ENCODE results near the gene GUCY1A2.

GUCY1A2 gene

GRCh38 chr11:107017433-107018218 lies 650 bp downstream of the GUCY1A2 start:
- H3K36me3 Mint-ChIP-seq (ENCODE audit: insufficient read depth): no peaks in the 10 kb centered on the region
- H3K27me3 Mint-ChIP-seq: peaks cover 19 to 32% of the 10 kb centered on the region in 2 donors
- no peak for DNase-seq
- no peak for ATAC-seq (replicated peaks)
- H3K4me1 Mint-ChIP-seq (ENCODE audit: low read depth in 2 of 2): no peaks in the 10 kb centered on the region
- peak overlapping the region; percentile 4 to 46 for H3K4me3 Mint-ChIP-seq
- H3K27ac Mint-ChIP-seq: no peak overlapping the region
- no peaks in the 10 kb centered on the region for H3K9me3 Mint-ChIP-seq

DNA sequence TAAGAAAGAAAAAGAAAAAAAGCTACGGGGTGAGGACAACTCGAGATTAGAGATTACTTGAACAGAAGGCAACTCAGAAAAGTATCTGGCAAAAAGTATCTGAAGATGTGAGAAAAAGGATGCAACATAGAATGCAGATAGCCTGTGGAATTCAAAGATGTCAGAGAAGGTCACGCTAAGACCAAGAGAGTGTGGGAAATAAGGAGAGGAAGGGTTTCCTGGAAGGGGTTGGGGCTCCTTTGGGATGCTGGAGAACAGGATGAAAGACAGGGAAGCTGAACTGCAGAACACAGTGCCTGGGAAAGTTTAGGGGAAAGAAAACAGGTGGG lies 1.2 kb downstream of the GUCY1A2 start:
- H3K27ac Mint-ChIP-seq: no peak overlapping the region
- H3K9me3 Mint-ChIP-seq: no peaks in the 10 kb centered on the region
- H3K4me3 Mint-ChIP-seq: peak overlapping the region; percentile 4 to 46

DNA sequence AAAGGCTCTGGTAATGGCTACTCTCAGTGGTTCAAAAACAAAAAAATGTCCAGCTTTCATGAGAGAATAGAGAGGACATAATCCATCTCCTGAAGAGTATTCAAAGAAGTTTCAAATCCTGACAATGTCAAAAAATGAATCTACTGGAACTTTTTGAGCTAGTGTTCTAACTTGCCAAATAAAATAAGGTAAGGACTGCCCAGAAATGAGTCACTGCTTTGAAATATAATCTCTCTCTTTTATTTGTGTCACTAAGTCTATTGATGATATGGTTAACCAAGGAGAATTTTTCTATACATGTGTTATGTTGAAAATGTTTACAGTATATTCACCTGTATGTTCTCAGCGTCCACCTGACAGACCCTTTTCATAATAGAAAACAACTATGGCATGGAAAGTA lies 3.4 kb downstream of the GUCY1A2 start:
- no peak overlapping the region for H3K27ac Mint-ChIP-seq
- no peak for DNase-seq
- no peaks in the 10 kb centered on the region for H3K4me1 Mint-ChIP-seq (ENCODE audit: low read depth in 2 of 2)
- no peaks in the 10 kb centered on the region for H3K9me3 Mint-ChIP-seq
- H3K27me3 Mint-ChIP-seq: peaks cover 19 to 32% of the 10 kb centered on the region in 2 donors
- ATAC-seq (replicated peaks): no peak
- H3K36me3 Mint-ChIP-seq (ENCODE audit: insufficient read depth): no peaks in the 10 kb centered on the region
- no peak overlapping the region for H3K4me3 Mint-ChIP-seq

More for the DNA sequence above, 1.2 kb downstream of the GUCY1A2 start:
- no peaks in the 10 kb centered on the region for H3K4me1 Mint-ChIP-seq (ENCODE audit: low read depth in 2 of 2)
- no peaks in the 10 kb centered on the region for H3K36me3 Mint-ChIP-seq (ENCODE audit: insufficient read depth)
- peaks cover 19 to 32% of the 10 kb centered on the region in 2 donors for H3K27me3 Mint-ChIP-seq
- no peak for ATAC-seq (replicated peaks)
- no peak for DNase-seq

DNA sequence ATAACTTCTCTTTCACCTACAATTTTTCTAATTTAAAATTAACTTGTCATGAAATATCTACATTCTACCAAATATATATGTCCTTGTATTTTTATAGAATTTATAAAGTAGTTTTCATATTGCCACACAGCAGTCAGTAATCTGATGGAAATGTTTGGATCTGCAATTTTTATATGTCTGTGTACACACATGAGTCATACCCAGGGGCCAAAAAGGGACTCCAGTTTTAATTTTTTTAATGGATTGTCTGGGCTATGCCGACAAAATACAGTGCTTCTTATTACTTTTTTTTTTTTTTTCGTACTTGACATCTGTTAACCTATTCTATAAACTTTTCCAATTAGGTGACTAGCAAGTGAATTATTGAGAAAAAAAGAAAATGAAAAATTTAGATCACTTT lies 6.3 kb downstream of the GUCY1A2 start:
- no peaks in the 10 kb centered on the region for H3K4me1 Mint-ChIP-seq (ENCODE audit: low read depth in 2 of 2)
- peaks cover 14 to 15% of the 10 kb centered on the region in 2 donors for H3K27me3 Mint-ChIP-seq
- no peak overlapping the region for H3K4me3 Mint-ChIP-seq
- H3K27ac Mint-ChIP-seq: no peak overlapping the region
- no peaks in the 10 kb centered on the region for H3K36me3 Mint-ChIP-seq (ENCODE audit: insufficient read depth)
- no peak for DNase-seq
- ATAC-seq (replicated peaks): no peak
- peaks cover 0 to 2% of the 10 kb centered on the region in 2 donors for H3K9me3 Mint-ChIP-seq

GRCh38 chr11:107009190-107009589 lies 9.1 kb downstream of the GUCY1A2 start:
- Mint-ChIP-seq H3K36me3 (ENCODE audit: insufficient read depth) (no peaks in the 10 kb centered on the region), H3K27me3 (no peaks in the 10 kb centered on the region), H3K9me3 (peaks cover 2 to 8% of the 10 kb centered on the region in 2 donors), H3K4me3 (no peak overlapping the region), H3K4me1 (ENCODE audit: low read depth in 2 of 2) (no peaks in the 10 kb centered on the region), H3K27ac (no peak overlapping the region)
- ATAC-seq (replicated peaks): no peak
- no peak for DNase-seq

DNA sequence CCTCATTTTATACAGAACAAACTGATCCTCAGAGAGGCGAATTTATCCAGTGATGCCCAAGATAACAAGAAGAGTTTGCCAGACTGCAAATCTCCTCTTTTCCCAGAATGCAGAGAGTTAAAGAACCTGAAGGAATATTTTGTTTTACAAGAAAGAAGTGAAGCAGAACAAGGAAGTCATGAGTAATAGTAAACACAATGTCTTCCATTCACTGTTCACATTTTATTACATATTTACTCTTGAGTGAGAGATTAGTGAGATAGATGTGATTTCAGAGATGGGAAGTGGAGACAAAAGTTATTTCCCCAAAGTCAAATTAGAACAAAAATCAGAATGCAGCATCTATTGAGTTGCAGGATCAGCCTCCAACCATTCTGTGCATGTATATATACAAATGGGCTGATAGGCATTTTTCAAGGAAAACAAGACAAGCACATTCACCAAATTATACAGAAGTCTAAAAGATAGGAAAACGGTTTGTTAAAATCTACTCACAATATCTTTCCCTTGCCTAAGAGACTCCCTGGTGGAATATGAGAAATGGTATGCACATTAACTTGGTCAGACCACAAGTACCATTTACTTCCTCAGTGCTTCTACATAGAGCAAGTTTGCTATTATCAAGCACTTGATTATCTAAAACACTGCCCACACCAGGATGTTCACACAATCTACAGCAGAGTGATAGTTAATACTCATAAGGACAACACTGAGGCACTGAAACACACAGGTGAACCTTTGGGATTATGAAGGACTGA lies 12.0 kb downstream of the GUCY1A2 start:
- H3K36me3 Mint-ChIP-seq (ENCODE audit: insufficient read depth): no peaks in the 10 kb centered on the region
- H3K27me3 Mint-ChIP-seq: no peaks in the 10 kb centered on the region
- DNase-seq (no peak), ATAC-seq (replicated peaks) (no peak)
- H3K9me3 Mint-ChIP-seq: peaks cover 2 to 8% of the 10 kb centered on the region in 2 donors
- no peaks in the 10 kb centered on the region for H3K4me1 Mint-ChIP-seq (ENCODE audit: low read depth in 2 of 2)
- H3K4me3 Mint-ChIP-seq: no peak overlapping the region
- H3K27ac Mint-ChIP-seq: no peak overlapping the region

DNA sequence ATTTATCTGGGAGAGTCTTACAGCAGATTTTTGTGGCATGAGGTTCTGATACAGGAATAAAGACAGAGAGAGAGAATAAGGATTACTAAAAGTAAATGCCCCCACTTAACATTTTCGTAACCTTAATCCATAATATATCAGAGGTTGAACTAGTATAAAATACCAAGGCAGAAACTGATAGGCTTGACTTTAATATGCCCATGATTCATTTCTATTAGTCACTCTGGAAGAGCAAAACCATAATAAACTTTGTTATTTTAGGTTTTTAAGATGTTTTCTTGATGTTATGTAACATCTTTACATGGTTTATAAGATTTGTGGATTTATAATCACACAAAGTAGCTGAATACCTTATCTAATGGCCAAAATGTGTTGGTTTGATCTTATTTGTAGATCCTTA lies 19.1 kb downstream of the GUCY1A2 start:
- Mint-ChIP-seq H3K4me3 (no peak overlapping the region), H3K27ac (no peak overlapping the region), H3K27me3 (no peaks in the 10 kb centered on the region), H3K4me1 (ENCODE audit: low read depth in 2 of 2) (no peaks in the 10 kb centered on the region), H3K9me3 (no peaks in the 10 kb centered on the region), H3K36me3 (ENCODE audit: insufficient read depth) (no peaks in the 10 kb centered on the region)
- DNase-seq (no peak), ATAC-seq (replicated peaks) (no peak)

- ATAC-seq (replicated peaks) (no peak), DNase-seq (no peak)
- Mint-ChIP-seq H3K4me3 (no peak overlapping the region), H3K27ac (no peak overlapping the region), H3K4me1 (ENCODE audit: low read depth in 2 of 2) (no peaks in the 10 kb centered on the region), H3K9me3 (no peaks in the 10 kb centered on the region), H3K36me3 (ENCODE audit: insufficient read depth) (no peaks in the 10 kb centered on the region), H3K27me3 (no peaks in the 10 kb centered on the region)
Measured at GRCh38 chr11:106998916-106999188, 19.4 kb downstream of the GUCY1A2 start.

- no peak for ATAC-seq (replicated peaks)
- Mint-ChIP-seq H3K9me3 (no peaks in the 10 kb centered on the region), H3K4me1 (ENCODE audit: low read depth in 2 of 2) (no peaks in the 10 kb centered on the region), H3K27ac (no peak overlapping the region), H3K36me3 (ENCODE audit: insufficient read depth) (no peaks in the 10 kb centered on the region), H3K27me3 (no peaks in the 10 kb centered on the region), H3K4me3 (no peak overlapping the region)
- no peak for DNase-seq
Measured at GRCh38 chr11:106998116-106998915, 20.0 kb downstream of the GUCY1A2 start.

GRCh38 chr11:106997227-106997626 lies 21.0 kb downstream of the GUCY1A2 start:
- Mint-ChIP-seq H3K9me3 (peaks cover 0 to 3% of the 10 kb centered on the region in 2 donors), H3K27ac (no peak overlapping the region), H3K4me1 (ENCODE audit: low read depth in 2 of 2) (no peaks in the 10 kb centered on the region), H3K4me3 (no peak overlapping the region), H3K36me3 (ENCODE audit: insufficient read depth) (no peaks in the 10 kb centered on the region), H3K27me3 (no peaks in the 10 kb centered on the region)
- DNase-seq (no peak), ATAC-seq (replicated peaks) (no peak)

DNA sequence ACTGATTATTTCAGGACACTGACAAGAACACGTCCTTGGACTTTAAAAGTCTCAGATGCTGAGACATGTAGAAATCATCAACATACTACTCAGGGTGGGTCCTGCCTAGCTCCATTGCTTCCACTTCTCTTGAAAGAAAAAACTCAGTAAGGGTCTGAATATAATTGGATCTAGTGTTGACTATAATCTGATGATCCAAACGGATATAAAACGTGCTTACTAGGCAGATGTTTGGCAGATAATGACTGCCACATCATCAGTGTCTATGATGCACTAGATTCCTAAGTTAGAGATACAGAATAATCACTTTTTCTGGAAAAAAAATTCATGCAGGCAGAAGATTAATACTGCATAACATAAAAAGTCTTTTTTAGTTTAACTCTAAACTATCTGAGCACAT lies 21.6 kb downstream of the GUCY1A2 start:
- H3K4me1 Mint-ChIP-seq (ENCODE audit: low read depth in 2 of 2): no peaks in the 10 kb centered on the region
- DNase-seq (no peak), ATAC-seq (replicated peaks) (no peak)
- H3K9me3 Mint-ChIP-seq: peaks cover 0 to 3% of the 10 kb centered on the region in 2 donors
- no peaks in the 10 kb centered on the region for H3K36me3 Mint-ChIP-seq (ENCODE audit: insufficient read depth)
- H3K4me3 Mint-ChIP-seq: no peak overlapping the region
- no peak overlapping the region for H3K27ac Mint-ChIP-seq
- H3K27me3 Mint-ChIP-seq: no peaks in the 10 kb centered on the region

GRCh38 chr11:106990331-106990730 lies 27.9 kb downstream of the GUCY1A2 start:
- H3K9me3 Mint-ChIP-seq: peaks cover 6 to 8% of the 10 kb centered on the region in 2 donors
- no peak for ATAC-seq (replicated peaks)
- no peak overlapping the region for H3K4me3 Mint-ChIP-seq

DNA sequence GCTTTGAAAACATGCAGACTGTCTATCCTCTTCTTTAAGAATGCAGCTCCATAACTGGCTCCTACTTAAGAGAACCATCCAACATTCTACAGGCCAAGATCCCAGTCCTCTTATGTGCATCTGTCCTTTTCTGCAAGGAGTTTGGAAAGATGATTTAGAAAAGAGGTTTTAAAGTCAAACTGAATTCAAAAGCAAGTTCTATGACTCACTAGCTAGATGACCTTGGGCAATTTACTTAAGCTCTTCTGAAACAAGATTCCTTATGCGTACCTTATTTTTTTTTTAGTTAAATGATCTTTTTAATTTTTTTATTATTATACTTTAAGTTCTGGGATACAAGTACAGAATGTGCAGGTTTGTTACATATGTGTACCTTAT lies 29.2 kb downstream of the GUCY1A2 start:
- Mint-ChIP-seq H3K27ac (no peak overlapping the region), H3K27me3 (no peaks in the 10 kb centered on the region), H3K9me3 (peaks cover 6 to 8% of the 10 kb centered on the region in 2 donors), H3K4me3 (no peak overlapping the region), H3K36me3 (ENCODE audit: insufficient read depth) (no peaks in the 10 kb centered on the region), H3K4me1 (ENCODE audit: low read depth in 2 of 2) (no peaks in the 10 kb centered on the region)
- ATAC-seq (replicated peaks) (no peak), DNase-seq (no peak)

More at GRCh38 chr11:106990331-106990730, 27.9 kb downstream of the GUCY1A2 start:
- no peak for DNase-seq
- no peaks in the 10 kb centered on the region for H3K4me1 Mint-ChIP-seq (ENCODE audit: low read depth in 2 of 2)
- no peak overlapping the region for H3K27ac Mint-ChIP-seq
- no peaks in the 10 kb centered on the region for H3K27me3 Mint-ChIP-seq
- H3K36me3 Mint-ChIP-seq (ENCODE audit: insufficient read depth): no peaks in the 10 kb centered on the region
